NCI-H460 (cell line): ENCODE data around the gene MTFR2. TPM values are rescaled to one million over a fixed set of nuclear protein-coding genes. Genes with fewer than 3 reads are reported as not detected.
A peak's percentile ranks its signal among the peaks of the same experiment; 100 is the strongest.
"Not testable (repeated sequence)": the region's sequence is repeated elsewhere in the genome, so short reads cannot be mapped to it uniquely, and the experiment has no call there.

Experiments used
- DNase-seq: peaks from one replicate; pipeline ENCODE4 v3.0.0-alpha.2; 2016; ENCODE audit warnings: low read depth; ENCODE audit errors: extremely low read depth
- total RNA-seq: library from RNA; depleted of rRNA; stranded (reverse); fragments of >200 nt; shearing (Covaris generic); gene quantifications from 2 replicates; pipeline ENCODE4 v1.2.3, GENCODE V29; 2014

MTFR2 gene
- total RNA-seq, 1 experiment from 2014 or later = 5.7 TPM

GRCh38 chr6:136236466-136237293 lies 13.4 kb downstream of the MTFR2 start:
- DNase-seq = no peak

DNA sequence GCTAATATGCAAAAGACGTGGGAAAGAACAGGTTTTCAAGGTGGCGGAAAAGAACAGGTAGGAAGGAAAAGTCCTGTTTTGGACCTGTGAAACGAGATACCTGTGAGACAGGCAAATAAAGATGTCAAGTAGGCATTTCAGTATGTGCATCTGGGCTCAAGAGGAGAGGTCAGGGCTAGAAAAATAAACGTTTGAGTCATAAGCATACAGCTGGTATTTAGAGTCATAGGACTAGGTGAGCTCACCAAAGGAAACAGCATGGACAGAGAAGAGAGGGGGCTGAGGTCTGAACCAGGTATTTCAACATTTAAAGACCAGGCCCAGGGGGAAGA lies 14.9 kb downstream of the MTFR2 start:
- DNase-seq = no peak

GRCh38 chr6:136232701-136233100 lies 17.4 kb downstream of the MTFR2 start:
- DNase-seq = no peak

- no peak for DNase-seq
These were observed 19.8 kb downstream of the MTFR2 start for GRCh38 chr6:136230219-136230853.

DNA sequence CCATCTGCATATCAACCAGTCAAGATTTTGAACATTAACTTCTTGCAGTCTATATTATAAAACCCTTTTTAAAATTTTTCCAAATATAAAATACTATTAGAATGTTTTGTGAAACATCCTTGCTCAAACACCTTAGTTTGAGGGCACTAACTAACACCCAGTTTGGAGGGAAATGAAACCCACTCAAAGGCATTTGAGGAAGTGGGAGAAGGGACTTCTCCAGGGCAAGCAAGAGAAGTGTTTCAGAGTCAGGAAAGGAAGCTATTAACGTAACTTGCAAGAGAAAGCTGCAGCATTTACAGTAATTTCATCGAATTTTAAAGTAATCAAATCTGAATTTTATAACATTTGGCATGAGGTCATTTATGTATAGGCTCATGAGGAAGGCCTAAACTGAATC lies 21.3 kb downstream of the MTFR2 start:
- DNase-seq = no peak

GRCh38 chr6:136226674-136227377 lies 23.3 kb downstream of the MTFR2 start:
- DNase-seq = no peak

GRCh38 chr6:136226027-136226673 lies 24.0 kb downstream of the MTFR2 start:
- DNase-seq = peak; percentile 64

DNA sequence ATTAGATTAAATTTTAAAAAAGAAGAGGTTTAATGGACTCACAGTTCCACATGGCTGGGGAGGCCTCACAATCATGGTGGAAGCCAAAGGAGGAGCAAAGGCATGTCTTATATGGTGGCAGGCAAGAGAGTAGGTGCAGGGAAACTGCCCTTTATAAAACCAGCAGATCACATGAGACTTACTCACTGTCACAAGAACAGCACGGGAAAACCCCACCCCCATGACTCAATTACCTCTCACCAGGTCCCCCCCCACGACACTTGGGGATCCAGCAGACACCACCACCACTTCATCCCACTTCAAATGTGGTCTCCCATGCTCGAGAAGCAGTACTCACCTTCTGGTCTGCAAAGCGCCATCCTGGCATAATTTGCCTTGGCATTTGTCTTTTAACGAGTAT lies 24.6 kb downstream of the MTFR2 start:
- peak; percentile 28 for DNase-seq

GRCh38 chr6:136224974-136225373 lies 25.1 kb downstream of the MTFR2 start:
- DNase-seq = not testable (repeated sequence)

GRCh38 chr6:136216503-136217401 lies 33.4 kb downstream of the MTFR2 start:
- DNase-seq = no peak

DNA sequence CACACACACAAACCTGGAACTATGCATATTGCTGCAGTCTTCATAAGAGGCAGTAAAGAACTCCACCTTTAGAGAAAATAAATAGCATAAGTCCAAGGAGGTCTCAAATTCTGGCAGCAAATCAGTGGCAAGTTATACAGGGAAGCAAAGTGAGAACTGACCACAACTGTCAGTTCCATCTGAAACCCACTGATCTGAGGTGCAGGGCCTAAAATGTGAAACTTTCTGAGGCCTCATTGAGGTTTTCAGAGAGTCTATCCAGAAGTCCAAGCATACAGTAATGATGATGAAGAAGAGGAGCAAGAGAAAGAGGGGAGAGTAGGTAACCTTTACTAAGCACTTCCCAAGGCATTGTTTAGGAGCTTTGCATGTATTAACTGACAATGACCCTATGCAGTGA lies 36.3 kb downstream of the MTFR2 start:
- DNase-seq = no peak

DNA sequence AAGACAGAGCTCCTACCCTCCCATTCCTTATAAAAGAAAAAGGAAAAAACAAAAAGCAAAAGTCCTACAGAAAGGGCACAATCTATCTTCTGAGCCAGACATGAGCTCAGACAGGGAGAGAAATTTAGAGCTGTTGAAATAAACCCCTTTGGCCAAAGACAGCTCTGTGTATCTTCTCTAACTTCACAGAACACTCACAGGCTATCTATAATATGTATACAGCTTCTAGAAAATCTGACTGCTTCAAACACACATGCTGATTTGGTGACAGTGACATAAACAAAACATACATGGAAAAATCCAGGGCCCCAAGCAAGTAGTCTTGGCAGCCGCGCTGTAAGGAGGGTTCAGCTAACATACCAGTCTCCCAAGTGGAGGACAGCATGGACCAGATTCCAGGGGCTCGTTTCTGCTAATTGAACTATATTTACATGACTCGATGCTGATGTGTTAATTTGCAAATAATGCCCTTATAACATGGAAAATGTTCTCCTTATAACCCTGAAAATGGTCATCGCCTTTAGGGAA lies 37.0 kb downstream of the MTFR2 start:
- DNase-seq = no peak

- no peak for DNase-seq
These were observed 37.5 kb downstream of the MTFR2 start for GRCh38 chr6:136212608-136213007.

DNA sequence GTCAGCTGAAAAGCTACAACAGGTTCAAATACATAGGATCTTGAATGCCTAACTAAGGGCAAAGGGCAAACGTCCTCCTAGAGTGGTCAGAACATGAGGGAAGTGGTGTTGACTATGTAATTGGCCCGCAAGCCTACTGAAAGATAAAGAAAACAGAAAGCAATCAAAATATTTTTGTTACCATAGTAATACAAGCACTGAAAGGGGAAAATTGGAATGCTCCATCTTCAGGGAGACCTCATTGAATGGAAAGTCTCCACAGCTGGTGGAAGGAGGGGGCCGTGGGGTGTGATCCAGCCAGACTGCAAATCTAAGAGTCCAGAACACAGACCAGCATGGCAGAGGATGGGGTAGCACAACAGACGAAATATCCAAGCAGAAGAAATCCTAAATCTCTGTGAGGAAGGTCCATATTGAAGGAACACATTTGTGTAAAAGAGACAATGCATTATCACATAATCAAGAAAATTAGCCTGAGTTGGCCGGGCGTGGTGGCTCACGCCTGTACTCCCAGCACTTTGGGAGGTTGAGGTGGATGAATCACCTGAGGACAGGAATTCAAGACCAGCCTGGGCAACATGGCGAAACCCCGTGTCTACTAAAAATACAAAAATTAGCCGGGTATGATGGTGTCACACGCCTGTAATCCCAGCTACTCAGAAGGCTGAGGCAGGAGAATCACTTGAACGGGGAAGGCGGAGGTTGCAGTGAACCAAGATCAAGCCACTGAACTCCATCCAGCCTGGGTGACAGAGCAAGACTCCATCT lies 39.5 kb downstream of the MTFR2 start:
- no peak for DNase-seq

DNA sequence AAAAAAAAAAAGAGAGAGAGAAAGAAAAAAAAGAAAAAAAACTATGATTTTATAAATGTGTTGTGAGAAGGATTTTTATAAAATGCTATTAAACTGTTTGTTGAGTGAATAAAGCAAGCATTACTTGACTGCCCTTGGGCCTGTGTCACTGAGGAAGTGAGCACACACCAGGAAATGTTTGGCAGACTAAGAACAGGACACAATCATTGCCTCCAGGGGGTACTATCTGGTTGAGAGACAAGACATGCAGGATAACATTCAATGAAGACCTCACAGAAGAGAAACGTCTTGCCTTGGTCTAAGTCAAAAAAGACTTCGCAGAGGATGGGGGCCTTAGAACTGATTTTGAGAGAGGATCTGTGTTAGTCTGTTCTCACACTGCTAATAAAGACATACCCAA lies 40.6 kb downstream of the MTFR2 start:
- DNase-seq = no peak

DNA sequence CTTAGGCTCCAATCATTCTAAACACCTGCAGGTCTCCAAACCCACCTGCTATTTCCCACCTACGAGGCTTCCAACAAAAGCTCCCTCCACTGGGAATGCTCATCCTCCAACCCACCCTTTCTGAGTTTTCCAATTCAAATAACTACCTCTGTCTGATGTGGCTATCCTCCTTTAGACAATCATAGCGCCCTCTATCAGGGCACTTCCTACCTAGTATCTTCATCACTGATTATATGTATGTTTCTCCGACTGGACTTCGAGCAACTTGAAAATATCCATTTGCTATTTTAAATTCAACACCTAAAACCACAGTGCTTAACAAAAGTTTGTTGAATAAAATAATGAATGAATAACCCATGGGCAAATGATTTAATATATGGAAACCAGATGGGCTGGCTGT lies 41.3 kb downstream of the MTFR2 start:
- no peak for DNase-seq

GRCh38 chr6:136201732-136202131 lies 48.4 kb downstream of the MTFR2 start:
- no peak for DNase-seq

GRCh38 chr6:136192902-136193301 lies 57.2 kb downstream of the MTFR2 start:
- no peak for DNase-seq

DNA sequence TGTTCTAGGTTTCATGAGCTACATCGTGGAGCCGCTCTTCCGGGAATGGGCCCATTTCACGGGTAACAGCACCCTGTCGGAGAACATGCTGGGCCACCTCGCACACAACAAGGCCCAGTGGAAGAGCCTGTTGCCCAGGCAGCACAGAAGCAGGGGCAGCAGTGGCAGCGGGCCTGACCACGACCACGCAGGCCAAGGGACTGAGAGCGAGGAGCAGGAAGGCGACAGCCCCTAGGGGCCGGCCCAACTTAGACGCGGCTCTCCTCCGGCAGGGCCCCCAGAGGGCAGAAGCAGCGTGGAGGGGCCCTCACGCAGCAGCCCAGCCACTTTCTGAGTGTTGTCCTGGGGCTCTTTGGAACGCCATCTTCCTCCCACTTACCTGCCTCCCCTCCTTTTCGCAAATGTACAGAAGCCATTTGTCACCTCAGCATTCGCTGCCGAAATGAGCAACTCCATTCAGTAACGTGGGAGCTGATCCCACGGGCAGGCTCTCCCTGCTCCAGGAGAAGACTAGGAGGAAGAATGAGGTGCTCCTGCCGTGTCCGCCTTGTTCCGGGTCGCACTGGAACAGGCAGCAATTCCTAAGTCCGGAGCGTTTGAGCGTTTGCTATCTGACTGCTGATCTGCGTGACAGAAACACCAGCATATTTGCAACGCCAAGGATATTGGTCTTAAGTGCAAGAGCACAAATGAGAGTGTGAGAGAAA lies 58.4 kb downstream of the MTFR2 start:
- no peak for DNase-seq
